ENCODE data around the gene FTO. TPM values are rescaled to one million over a fixed set of nuclear protein-coding genes. Genes with fewer than 3 reads are reported as not detected.

FTO gene
- polyA plus RNA-seq, 1 experiment: 135 TPM

DNA sequence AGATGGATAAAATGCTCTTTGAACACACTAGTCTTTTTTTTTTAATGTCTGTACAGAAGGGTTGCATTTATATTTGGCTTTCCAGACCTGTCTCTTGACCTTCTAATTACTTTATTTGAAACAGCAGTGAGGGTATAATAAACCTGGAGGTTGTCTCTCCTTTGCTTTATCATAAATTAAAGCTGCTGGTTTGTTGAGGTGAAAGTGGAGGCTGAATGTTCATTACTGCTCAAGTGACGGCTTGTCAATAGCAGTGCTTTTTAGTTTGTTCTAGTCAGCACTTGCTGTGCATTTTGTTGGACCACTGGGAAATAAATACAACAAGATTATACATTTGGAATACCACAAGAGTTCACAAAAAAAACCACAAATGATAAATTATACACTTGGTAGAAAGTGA is 318.4 kb downstream of the FTO start:
- H3K27ac ChIP-seq (ENCODE audit: low read depth, low read length): no peak overlapping the region
- H3K27me3 ChIP-seq (ENCODE audit: control insufficient read depth, insufficient read depth, low read length): no peaks in the 10 kb centered on the region
- DNase-seq (ENCODE audit: low read depth, low spot score): no peak
- TF ChIP-seq CTCF (IDR thresholded peaks at IDR 0.05; ENCODE audit: low read depth, low read length): no peak
- no peaks in the 10 kb centered on the region for H3K9me3 ChIP-seq (ENCODE audit: control insufficient read depth, insufficient read depth, low read length)
- no peak overlapping the region for H3K4me3 ChIP-seq (ENCODE audit: low read depth, low read length)
- CTCF ChIA-PET: no interaction called here
- POLR2A ChIA-PET: no interaction called here

DNA sequence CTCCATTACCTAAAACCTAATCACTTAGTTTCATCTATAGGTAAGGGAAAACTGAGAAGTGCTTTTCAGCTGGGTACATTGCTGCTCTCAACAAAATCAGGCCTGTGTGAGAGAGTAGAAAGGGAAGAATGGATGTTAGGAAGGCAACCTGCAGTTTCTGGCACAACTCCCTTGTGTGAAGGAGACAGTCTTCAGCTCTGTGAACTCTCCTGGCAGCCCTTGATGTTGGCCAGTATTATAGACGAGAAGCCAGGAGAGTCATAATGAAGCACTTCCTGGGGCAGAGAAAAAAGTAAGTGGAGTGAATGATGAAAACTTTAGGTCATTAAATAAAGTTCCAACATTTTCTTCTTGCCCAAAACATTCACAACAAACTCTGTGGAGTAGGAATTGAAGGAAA is 322.5 kb downstream of the FTO start:
- peaks cover 4% of the 10 kb centered on the region; the same call in 1 of the 2 replicates for H3K9me3 ChIP-seq (ENCODE audit: control insufficient read depth, insufficient read depth, low read length)
- no peak for DNase-seq (ENCODE audit: low read depth, low spot score)
- ChIA-PET POLR2A (no interaction called here), CTCF (interaction anchor here (1.3 kb wide), 1 partner anchor 477 kb away, joined by 3 read pairs; no protein-coding TSS in a partner anchor)
- H3K27me3 ChIP-seq (ENCODE audit: control insufficient read depth, insufficient read depth, low read length): no peaks in the 10 kb centered on the region
- H3K27ac ChIP-seq (ENCODE audit: low read depth, low read length): peak overlapping the region; percentile 31
- no peak overlapping the region for H3K4me3 ChIP-seq (ENCODE audit: low read depth, low read length)
- no peak for TF ChIP-seq CTCF (IDR thresholded peaks at IDR 0.05; ENCODE audit: low read depth, low read length)

GRCh38 chr16:54027062-54027461 is 323.1 kb downstream of the FTO start:
- peak; percentile 26 for DNase-seq (ENCODE audit: low read depth, low spot score)

GRCh38 chr16:54027558-54027957 is 323.6 kb downstream of the FTO start:
- ChIA-PET CTCF (interaction anchor here (0.7 to 1.3 kb wide), 2 partner anchors 31 to 478 kb away, joined by 3 read pairs; no protein-coding TSS in a partner anchor), POLR2A (interaction anchor here (1.4 kb wide), 1 partner anchor 78 kb away, joined by 3 read pairs; no protein-coding TSS in a partner anchor)
- peak overlapping the region; percentile 52 for H3K27ac ChIP-seq (ENCODE audit: low read depth, low read length)
- no peak overlapping the region for H3K4me3 ChIP-seq (ENCODE audit: low read depth, low read length)
- no peak for TF ChIP-seq CTCF (IDR thresholded peaks at IDR 0.05; ENCODE audit: low read depth, low read length)
- no peaks in the 10 kb centered on the region for H3K27me3 ChIP-seq (ENCODE audit: control insufficient read depth, insufficient read depth, low read length)
- H3K9me3 ChIP-seq (ENCODE audit: control insufficient read depth, insufficient read depth, low read length): peaks cover 4% of the 10 kb centered on the region; the same call in 1 of the 2 replicates
- peak; percentile 1 for DNase-seq (ENCODE audit: low read depth, low spot score)

More at GRCh38 chr16:54027062-54027461, 323.1 kb downstream of the FTO start:
- POLR2A ChIA-PET: interaction anchor here (1.4 kb wide), 1 partner anchor 78 kb away, joined by 3 read pairs; no protein-coding TSS in a partner anchor
- CTCF ChIA-PET: interaction anchor here (0.7 to 1.3 kb wide), 2 partner anchors 31 to 477 kb away, joined by 3 read pairs; no protein-coding TSS in a partner anchor
- peaks cover 4% of the 10 kb centered on the region; the same call in 1 of the 2 replicates for H3K9me3 ChIP-seq (ENCODE audit: control insufficient read depth, insufficient read depth, low read length)
- peak overlapping the region; percentile 52 for H3K27ac ChIP-seq (ENCODE audit: low read depth, low read length)
- H3K27me3 ChIP-seq (ENCODE audit: control insufficient read depth, insufficient read depth, low read length): no peaks in the 10 kb centered on the region
- H3K4me3 ChIP-seq (ENCODE audit: low read depth, low read length): no peak overlapping the region
- no peak for TF ChIP-seq CTCF (IDR thresholded peaks at IDR 0.05; ENCODE audit: low read depth, low read length)

DNA sequence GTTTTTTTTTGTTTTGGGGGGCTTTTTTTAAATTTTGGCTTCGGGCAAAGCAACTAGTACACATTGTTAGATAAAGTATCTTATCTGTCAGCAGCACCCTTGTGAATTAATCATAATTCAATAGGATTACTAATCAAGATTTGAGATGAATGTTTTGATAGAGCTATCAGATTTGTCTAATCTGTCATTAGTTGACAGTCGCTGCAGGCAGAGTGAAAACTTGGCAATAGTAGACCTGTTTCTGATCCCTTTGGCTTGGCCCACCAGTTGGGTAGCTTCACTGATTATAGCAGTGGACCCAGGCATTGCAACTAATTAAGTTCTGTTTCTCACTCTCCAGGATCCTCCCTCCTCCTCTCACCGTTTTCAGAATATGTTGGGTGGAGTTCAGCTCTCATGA is 324.0 kb downstream of the FTO start:
- TF ChIP-seq CTCF (IDR thresholded peaks at IDR 0.05; ENCODE audit: low read depth, low read length): no peak
- Histone ChIP-seq H3K27ac (ENCODE audit: low read depth, low read length) (no peak overlapping the region), H3K9me3 (ENCODE audit: control insufficient read depth, insufficient read depth, low read length) (peaks cover 4% of the 10 kb centered on the region; the same call in 1 of the 2 replicates), H3K4me3 (ENCODE audit: low read depth, low read length) (no peak overlapping the region), H3K27me3 (ENCODE audit: control insufficient read depth, insufficient read depth, low read length) (no peaks in the 10 kb centered on the region)
- no peak for DNase-seq (ENCODE audit: low read depth, low spot score)
- POLR2A ChIA-PET: interaction anchor here (1.4 kb wide), 1 partner anchor 79 kb away, joined by 3 read pairs; no protein-coding TSS in a partner anchor
- CTCF ChIA-PET: no interaction called here

Measured in AG04450 (cell line).